H1 (cell line): Measurements from ENCODE around the gene WHAMM. TPM values are rescaled to one million over a fixed set of nuclear protein-coding genes. Genes with fewer than 3 reads are reported as not detected.

Source experiments
- ASH2L ChIP-seq: fragments of 200-600, 300-600 bp; sonication (generic); IDR thresholded peaks from one replicate; pipeline ENCODE4 v1.7.1; 2017; ENCODE audit warnings: low read length
- CREB1 ChIP-seq: IDR thresholded peaks from 2 replicates; pipeline ENCODE4 v1.6.1; 2012; ENCODE audit warnings: inconsistent platforms
- RBBP5 ChIP-seq: IDR thresholded peaks from 2 replicates; pipeline ENCODE4 v1.7.1; 2012; ENCODE audit warnings: low read depth, mild to moderate bottlenecking, inconsistent platforms, low read length, moderate library complexity, borderline replicate concordance
- SIN3A ChIP-seq, 2 experiments: IDR thresholded peaks in 1 of 2; conservative IDR thresholded peaks in 1 of 2; 2 replicates each; pipeline ENCODE4 v1.6.1; 2011 to 2012; ENCODE audit warnings: low read length in 2 of 2, improper control_type of control experiment in 1 of 2, low read depth in 1 of 2, mild to moderate bottlenecking in 1 of 2
- TEAD4 ChIP-seq: IDR thresholded peaks from 2 replicates; pipeline ENCODE4 v1.6.1; 2012; ENCODE audit warnings: low read depth, low read length, inconsistent platforms, mixed read lengths
- polyA plus RNA-seq, 7 experiments: library from polyadenylated mRNA; depleted of rRNA in 3 of 7; stranded (reverse) in 5 of 7; unstranded in 2 of 7; fragments of >200 nt in 5 of 7; fragments of 200-250 nt in 2 of 7; gene quantifications; 1 replicate in 5 of 7; 2 replicates in 1 of 7; 4 replicates in 1 of 7; pipeline versions ENCODE4 v1.2.1 to v1.2.3, GENCODE V29; 2011 to 2013; ENCODE audit warnings: missing spikeins in 2 of 7, mixed read lengths in 2 of 7
- total RNA-seq: library from RNA; stranded (reverse); fragmentation: NEBNext Ultra II Directional; extraction: Animal tissue kit (Norgen Biotek cat#: 25700); gene quantifications from 2 replicates; pipeline ENCODE4 v1.2.1, GENCODE V29; 2021
- TF ChIP-seq, protein P1 (sequence below): fragments of 300-600 bp; sonication (generic); IDR thresholded peaks from 2 replicates; pipeline ENCODE4 v1.7.1; 2012; ENCODE audit warnings: low read length, moderate library complexity, mild to moderate bottlenecking, inconsistent platforms; ENCODE audit not compliant: insufficient replicate concordance

WHAMM gene
- total and polyA plus RNA-seq, 2 of the 8 experiments (the other 6 are each of a cell fraction or from before 2014, with no cell fraction given): 1.1 to 3.3 TPM

- TF ChIP-seq, protein P1, sequence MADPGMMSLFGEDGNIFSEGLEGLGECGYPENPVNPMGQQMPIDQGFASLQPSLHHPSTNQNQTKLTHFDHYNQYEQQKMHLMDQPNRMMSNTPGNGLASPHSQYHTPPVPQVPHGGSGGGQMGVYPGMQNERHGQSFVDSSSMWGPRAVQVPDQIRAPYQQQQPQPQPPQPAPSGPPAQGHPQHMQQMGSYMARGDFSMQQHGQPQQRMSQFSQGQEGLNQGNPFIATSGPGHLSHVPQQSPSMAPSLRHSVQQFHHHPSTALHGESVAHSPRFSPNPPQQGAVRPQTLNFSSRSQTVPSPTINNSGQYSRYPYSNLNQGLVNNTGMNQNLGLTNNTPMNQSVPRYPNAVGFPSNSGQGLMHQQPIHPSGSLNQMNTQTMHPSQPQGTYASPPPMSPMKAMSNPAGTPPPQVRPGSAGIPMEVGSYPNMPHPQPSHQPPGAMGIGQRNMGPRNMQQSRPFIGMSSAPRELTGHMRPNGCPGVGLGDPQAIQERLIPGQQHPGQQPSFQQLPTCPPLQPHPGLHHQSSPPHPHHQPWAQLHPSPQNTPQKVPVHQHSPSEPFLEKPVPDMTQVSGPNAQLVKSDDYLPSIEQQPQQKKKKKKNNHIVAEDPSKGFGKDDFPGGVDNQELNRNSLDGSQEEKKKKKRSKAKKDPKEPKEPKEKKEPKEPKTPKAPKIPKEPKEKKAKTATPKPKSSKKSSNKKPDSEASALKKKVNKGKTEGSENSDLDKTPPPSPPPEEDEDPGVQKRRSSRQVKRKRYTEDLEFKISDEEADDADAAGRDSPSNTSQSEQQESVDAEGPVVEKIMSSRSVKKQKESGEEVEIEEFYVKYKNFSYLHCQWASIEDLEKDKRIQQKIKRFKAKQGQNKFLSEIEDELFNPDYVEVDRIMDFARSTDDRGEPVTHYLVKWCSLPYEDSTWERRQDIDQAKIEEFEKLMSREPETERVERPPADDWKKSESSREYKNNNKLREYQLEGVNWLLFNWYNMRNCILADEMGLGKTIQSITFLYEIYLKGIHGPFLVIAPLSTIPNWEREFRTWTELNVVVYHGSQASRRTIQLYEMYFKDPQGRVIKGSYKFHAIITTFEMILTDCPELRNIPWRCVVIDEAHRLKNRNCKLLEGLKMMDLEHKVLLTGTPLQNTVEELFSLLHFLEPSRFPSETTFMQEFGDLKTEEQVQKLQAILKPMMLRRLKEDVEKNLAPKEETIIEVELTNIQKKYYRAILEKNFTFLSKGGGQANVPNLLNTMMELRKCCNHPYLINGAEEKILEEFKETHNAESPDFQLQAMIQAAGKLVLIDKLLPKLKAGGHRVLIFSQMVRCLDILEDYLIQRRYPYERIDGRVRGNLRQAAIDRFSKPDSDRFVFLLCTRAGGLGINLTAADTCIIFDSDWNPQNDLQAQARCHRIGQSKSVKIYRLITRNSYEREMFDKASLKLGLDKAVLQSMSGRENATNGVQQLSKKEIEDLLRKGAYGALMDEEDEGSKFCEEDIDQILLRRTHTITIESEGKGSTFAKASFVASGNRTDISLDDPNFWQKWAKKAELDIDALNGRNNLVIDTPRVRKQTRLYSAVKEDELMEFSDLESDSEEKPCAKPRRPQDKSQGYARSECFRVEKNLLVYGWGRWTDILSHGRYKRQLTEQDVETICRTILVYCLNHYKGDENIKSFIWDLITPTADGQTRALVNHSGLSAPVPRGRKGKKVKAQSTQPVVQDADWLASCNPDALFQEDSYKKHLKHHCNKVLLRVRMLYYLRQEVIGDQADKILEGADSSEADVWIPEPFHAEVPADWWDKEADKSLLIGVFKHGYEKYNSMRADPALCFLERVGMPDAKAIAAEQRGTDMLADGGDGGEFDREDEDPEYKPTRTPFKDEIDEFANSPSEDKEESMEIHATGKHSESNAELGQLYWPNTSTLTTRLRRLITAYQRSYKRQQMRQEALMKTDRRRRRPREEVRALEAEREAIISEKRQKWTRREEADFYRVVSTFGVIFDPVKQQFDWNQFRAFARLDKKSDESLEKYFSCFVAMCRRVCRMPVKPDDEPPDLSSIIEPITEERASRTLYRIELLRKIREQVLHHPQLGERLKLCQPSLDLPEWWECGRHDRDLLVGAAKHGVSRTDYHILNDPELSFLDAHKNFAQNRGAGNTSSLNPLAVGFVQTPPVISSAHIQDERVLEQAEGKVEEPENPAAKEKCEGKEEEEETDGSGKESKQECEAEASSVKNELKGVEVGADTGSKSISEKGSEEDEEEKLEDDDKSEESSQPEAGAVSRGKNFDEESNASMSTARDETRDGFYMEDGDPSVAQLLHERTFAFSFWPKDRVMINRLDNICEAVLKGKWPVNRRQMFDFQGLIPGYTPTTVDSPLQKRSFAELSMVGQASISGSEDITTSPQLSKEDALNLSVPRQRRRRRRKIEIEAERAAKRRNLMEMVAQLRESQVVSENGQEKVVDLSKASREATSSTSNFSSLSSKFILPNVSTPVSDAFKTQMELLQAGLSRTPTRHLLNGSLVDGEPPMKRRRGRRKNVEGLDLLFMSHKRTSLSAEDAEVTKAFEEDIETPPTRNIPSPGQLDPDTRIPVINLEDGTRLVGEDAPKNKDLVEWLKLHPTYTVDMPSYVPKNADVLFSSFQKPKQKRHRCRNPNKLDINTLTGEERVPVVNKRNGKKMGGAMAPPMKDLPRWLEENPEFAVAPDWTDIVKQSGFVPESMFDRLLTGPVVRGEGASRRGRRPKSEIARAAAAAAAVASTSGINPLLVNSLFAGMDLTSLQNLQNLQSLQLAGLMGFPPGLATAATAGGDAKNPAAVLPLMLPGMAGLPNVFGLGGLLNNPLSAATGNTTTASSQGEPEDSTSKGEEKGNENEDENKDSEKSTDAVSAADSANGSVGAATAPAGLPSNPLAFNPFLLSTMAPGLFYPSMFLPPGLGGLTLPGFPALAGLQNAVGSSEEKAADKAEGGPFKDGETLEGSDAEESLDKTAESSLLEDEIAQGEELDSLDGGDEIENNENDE: no peak
- TF ChIP-seq SIN3A (conservative IDR thresholded peaks at IDR 0.05 in 1 of 2, IDR thresholded peaks at IDR 0.05 in 1 of 2; ENCODE audit: low read depth in 1 of 2, low read length in 2 of 2): peak; percentile 59 to 65; a peak in 3 of 4 replicates
- TF ChIP-seq CREB1: peak; percentile 60
- no peak for TF ChIP-seq TEAD4
- TF ChIP-seq RBBP5: peak; percentile 69
- TF ChIP-seq ASH2L: peak; percentile 84
Measured at GRCh38 chr15:82809308-82810060, at the start of gene WHAMM (continued).
